ENCODE measurements around the gene NLRC3.

- TF ChIP-seq ZNF24 (tag by site-specific recombination; IDR thresholded peaks at IDR 0.05) (no peak), ZNF596 (tag by site-specific recombination; IDR thresholded peaks at IDR 0.05) (no peak), ZNF114 (tag by site-specific recombination; IDR thresholded peaks at IDR 0.05) (no peak), HIC1 (tag by site-specific recombination; IDR thresholded peaks at IDR 0.05) (no peak), HOXA7 (CRISPR knock-in tag; IDR thresholded peaks at IDR 0.05; ENCODE audit: borderline replicate concordance) (no peak), ZNF768 (tag by site-specific recombination; IDR thresholded peaks at IDR 0.05) (no peak), ZNF324 (tag by site-specific recombination; IDR thresholded peaks at IDR 0.05) (no peak), TCF7L2 (IDR thresholded peaks at IDR 0.05; ENCODE audit: borderline replicate concordance, low read depth, low read length) (no peak), ZNF549 (tag by site-specific recombination; IDR thresholded peaks at IDR 0.05) (no peak)
- TF ChIP-seq, protein P1, sequence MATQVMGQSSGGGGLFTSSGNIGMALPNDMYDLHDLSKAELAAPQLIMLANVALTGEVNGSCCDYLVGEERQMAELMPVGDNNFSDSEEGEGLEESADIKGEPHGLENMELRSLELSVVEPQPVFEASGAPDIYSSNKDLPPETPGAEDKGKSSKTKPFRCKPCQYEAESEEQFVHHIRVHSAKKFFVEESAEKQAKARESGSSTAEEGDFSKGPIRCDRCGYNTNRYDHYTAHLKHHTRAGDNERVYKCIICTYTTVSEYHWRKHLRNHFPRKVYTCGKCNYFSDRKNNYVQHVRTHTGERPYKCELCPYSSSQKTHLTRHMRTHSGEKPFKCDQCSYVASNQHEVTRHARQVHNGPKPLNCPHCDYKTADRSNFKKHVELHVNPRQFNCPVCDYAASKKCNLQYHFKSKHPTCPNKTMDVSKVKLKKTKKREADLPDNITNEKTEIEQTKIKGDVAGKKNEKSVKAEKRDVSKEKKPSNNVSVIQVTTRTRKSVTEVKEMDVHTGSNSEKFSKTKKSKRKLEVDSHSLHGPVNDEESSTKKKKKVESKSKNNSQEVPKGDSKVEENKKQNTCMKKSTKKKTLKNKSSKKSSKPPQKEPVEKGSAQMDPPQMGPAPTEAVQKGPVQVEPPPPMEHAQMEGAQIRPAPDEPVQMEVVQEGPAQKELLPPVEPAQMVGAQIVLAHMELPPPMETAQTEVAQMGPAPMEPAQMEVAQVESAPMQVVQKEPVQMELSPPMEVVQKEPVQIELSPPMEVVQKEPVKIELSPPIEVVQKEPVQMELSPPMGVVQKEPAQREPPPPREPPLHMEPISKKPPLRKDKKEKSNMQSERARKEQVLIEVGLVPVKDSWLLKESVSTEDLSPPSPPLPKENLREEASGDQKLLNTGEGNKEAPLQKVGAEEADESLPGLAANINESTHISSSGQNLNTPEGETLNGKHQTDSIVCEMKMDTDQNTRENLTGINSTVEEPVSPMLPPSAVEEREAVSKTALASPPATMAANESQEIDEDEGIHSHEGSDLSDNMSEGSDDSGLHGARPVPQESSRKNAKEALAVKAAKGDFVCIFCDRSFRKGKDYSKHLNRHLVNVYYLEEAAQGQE (tag by site-specific recombination; IDR thresholded peaks at IDR 0.05): no peak
- TF ChIP-seq, protein P2, sequence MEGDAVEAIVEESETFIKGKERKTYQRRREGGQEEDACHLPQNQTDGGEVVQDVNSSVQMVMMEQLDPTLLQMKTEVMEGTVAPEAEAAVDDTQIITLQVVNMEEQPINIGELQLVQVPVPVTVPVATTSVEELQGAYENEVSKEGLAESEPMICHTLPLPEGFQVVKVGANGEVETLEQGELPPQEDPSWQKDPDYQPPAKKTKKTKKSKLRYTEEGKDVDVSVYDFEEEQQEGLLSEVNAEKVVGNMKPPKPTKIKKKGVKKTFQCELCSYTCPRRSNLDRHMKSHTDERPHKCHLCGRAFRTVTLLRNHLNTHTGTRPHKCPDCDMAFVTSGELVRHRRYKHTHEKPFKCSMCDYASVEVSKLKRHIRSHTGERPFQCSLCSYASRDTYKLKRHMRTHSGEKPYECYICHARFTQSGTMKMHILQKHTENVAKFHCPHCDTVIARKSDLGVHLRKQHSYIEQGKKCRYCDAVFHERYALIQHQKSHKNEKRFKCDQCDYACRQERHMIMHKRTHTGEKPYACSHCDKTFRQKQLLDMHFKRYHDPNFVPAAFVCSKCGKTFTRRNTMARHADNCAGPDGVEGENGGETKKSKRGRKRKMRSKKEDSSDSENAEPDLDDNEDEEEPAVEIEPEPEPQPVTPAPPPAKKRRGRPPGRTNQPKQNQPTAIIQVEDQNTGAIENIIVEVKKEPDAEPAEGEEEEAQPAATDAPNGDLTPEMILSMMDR (tag by site-specific recombination; IDR thresholded peaks at IDR 0.05): no peak
- TF ChIP-seq, protein P3, sequence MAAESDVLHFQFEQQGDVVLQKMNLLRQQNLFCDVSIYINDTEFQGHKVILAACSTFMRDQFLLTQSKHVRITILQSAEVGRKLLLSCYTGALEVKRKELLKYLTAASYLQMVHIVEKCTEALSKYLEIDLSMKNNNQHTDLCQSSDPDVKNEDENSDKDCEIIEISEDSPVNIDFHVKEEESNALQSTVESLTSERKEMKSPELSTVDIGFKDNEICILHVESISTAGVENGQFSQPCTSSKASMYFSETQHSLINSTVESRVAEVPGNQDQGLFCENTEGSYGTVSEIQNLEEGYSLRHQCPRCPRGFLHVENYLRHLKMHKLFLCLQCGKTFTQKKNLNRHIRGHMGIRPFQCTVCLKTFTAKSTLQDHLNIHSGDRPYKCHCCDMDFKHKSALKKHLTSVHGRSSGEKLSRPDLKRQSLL (tag by site-specific recombination; IDR thresholded peaks at IDR 0.05): no peak
- TF ChIP-seq, protein P4, sequence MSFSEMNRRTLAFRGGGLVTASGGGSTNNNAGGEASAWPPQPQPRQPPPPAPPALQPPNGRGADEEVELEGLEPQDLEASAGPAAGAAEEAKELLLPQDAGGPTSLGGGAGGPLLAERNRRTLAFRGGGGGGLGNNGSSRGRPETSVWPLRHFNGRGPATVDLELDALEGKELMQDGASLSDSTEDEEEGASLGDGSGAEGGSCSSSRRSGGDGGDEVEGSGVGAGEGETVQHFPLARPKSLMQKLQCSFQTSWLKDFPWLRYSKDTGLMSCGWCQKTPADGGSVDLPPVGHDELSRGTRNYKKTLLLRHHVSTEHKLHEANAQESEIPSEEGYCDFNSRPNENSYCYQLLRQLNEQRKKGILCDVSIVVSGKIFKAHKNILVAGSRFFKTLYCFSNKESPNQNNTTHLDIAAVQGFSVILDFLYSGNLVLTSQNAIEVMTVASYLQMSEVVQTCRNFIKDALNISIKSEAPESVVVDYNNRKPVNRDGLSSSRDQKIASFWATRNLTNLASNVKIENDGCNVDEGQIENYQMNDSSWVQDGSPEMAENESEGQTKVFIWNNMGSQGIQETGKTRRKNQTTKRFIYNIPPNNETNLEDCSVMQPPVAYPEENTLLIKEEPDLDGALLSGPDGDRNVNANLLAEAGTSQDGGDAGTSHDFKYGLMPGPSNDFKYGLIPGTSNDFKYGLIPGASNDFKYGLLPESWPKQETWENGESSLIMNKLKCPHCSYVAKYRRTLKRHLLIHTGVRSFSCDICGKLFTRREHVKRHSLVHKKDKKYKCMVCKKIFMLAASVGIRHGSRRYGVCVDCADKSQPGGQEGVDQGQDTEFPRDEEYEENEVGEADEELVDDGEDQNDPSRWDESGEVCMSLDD (tag by site-specific recombination; IDR thresholded peaks at IDR 0.05): no peak
Measured at GRCh38 chr16:3510416-3510815, 66.8 kb downstream of the NLRC3 start.
